GM12878 (cell line): ENCODE results near the gene PRSS27. TPM values are rescaled to one million over a fixed set of nuclear protein-coding genes. Genes with fewer than 3 reads are reported as not detected.

Source experiments
- ATF7 ChIP-seq: fragments of 450-650 bp; IDR thresholded peaks from 2 replicates; pipeline ENCODE4 v1.6.1; 2016; ENCODE audit warnings: low read depth, mild to moderate bottlenecking
- BACH1 ChIP-seq: fragments of 450-650 bp; IDR thresholded peaks from 2 replicates; pipeline ENCODE4 v1.6.1; 2017; ENCODE audit warnings: mild to moderate bottlenecking, borderline replicate concordance
- CUX1 ChIP-seq: IDR thresholded peaks from 2 replicates; pipeline ENCODE4 v1.6.1; 2012; ENCODE audit warnings: improper control_type of control experiment, low read depth, low read length; ENCODE audit not compliant: insufficient replicate concordance
- EZH2 ChIP-seq: IDR thresholded peaks from 2 replicates; pipeline ENCODE4 v1.6.1; 2012; ENCODE audit warnings: low read depth, mild to moderate bottlenecking, control low read depth, inconsistent platforms, low read length, borderline replicate concordance; ENCODE audit not compliant: control insufficient read depth
- GABPA ChIP-seq: IDR thresholded peaks from 2 replicates; pipeline ENCODE4 v1.6.1; 2014; ENCODE audit warnings: antibody characterized with exemption, low read depth, mild to moderate bottlenecking, inconsistent platforms
- RAD21 ChIP-seq: IDR thresholded peaks from 2 replicates; pipeline ENCODE4 v1.6.1; 2011; ENCODE audit warnings: mild to moderate bottlenecking, low read depth, low read length, moderate library complexity; ENCODE audit not compliant: insufficient read depth
- RUNX3 ChIP-seq: IDR thresholded peaks from 2 replicates; pipeline ENCODE4 v1.6.1; 2012; ENCODE audit warnings: low read length, inconsistent platforms
- SKIL ChIP-seq: fragments of 450-650 bp; IDR thresholded peaks from 2 replicates; pipeline ENCODE4 v1.6.1; 2017; ENCODE audit warnings: mild to moderate bottlenecking, low read depth, inconsistent platforms; ENCODE audit not compliant: poor library complexity, severe bottlenecking
- SMAD1 ChIP-seq: fragments of 450-650 bp; IDR thresholded peaks from 2 replicates; pipeline ENCODE4 v1.6.1; 2018; ENCODE audit warnings: mild to moderate bottlenecking, low read depth; ENCODE audit not compliant: partially characterized antibody
- SMAD5 ChIP-seq: IDR thresholded peaks from 2 replicates; pipeline ENCODE4 v1.6.1; 2016; ENCODE audit warnings: antibody characterized with exemption, low read depth
- SREBF2 ChIP-seq: IDR thresholded peaks from 2 replicates; pipeline ENCODE4 v1.6.1; 2012; ENCODE audit warnings: mild to moderate bottlenecking, low read length
- STAT3 ChIP-seq: IDR thresholded peaks from 2 replicates; pipeline ENCODE4 v1.6.1; 2011; ENCODE audit warnings: low read depth, low read length, improper control_type of control experiment
- ZNF24 ChIP-seq: fragments of 450-650 bp; IDR thresholded peaks from 2 replicates; pipeline ENCODE4 v1.6.1; 2017; ENCODE audit warnings: antibody characterized with exemption, mild to moderate bottlenecking
- ZNF384 ChIP-seq: IDR thresholded peaks from 2 replicates; pipeline ENCODE4 v1.6.1; 2012; ENCODE audit warnings: low read depth, mild to moderate bottlenecking, low read length, improper control_type of control experiment, borderline replicate concordance
- ZSCAN29 ChIP-seq: fragments of 450-650 bp; IDR thresholded peaks from 2 replicates; pipeline ENCODE4 v1.6.1; 2017; ENCODE audit warnings: mild to moderate bottlenecking, moderate library complexity
- polyA plus RNA-seq, 11 experiments: library from polyadenylated mRNA; depleted of rRNA in 4 of 11; unstranded in 6 of 11; stranded (reverse) in 5 of 11; fragments of >200 nt; fragmentation: Nextera tagmentation in 4 of 11; fragmentation: Illumina TruSeq in 1 of 11; extraction: Ambion mirVana in 4 of 11; extraction: Trizol in 1 of 11; gene quantifications; 1 replicate in 1 of 11; 2 replicates in 10 of 11; pipeline versions ENCODE4 v1.2.1 to v1.2.3, GENCODE V29; 2011 to 2016; ENCODE audit warnings: inconsistent platforms in 2 of 11, missing spikeins in 2 of 11, low read depth in 1 of 11
- total RNA-seq, 4 experiments: library from RNA; depleted of rRNA in 3 of 4; stranded (reverse); fragments of >200 nt in 3 of 4; fragmentation: Illumina TruSeq in 1 of 4; extraction: Trizol in 1 of 4; gene quantifications; 2 replicates each; pipeline versions ENCODE4 v1.2.1 to v1.2.3, GENCODE V29; 2013 to 2021
- TF ChIP-seq, protein P1 (sequence below): IDR thresholded peaks from 2 replicates; pipeline ENCODE4 v1.6.1; 2011; ENCODE audit warnings: mild to moderate bottlenecking, low read depth, low read length, moderate library complexity; ENCODE audit not compliant: insufficient replicate concordance
- TF ChIP-seq, protein P2 (sequence below): fragments of 450-650 bp; IDR thresholded peaks from 2 replicates; pipeline ENCODE4 v1.6.1; 2017; ENCODE audit warnings: antibody characterized with exemption, mild to moderate bottlenecking, moderate library complexity

Gene PRSS27
- total and polyA plus RNA-seq, 10 of the 15 experiments (the other 5 are each of a cell fraction or from before 2014, with no cell fraction given): 0.18 to 1.8 (median 0.51) TPM; not detected in 2

DNA sequence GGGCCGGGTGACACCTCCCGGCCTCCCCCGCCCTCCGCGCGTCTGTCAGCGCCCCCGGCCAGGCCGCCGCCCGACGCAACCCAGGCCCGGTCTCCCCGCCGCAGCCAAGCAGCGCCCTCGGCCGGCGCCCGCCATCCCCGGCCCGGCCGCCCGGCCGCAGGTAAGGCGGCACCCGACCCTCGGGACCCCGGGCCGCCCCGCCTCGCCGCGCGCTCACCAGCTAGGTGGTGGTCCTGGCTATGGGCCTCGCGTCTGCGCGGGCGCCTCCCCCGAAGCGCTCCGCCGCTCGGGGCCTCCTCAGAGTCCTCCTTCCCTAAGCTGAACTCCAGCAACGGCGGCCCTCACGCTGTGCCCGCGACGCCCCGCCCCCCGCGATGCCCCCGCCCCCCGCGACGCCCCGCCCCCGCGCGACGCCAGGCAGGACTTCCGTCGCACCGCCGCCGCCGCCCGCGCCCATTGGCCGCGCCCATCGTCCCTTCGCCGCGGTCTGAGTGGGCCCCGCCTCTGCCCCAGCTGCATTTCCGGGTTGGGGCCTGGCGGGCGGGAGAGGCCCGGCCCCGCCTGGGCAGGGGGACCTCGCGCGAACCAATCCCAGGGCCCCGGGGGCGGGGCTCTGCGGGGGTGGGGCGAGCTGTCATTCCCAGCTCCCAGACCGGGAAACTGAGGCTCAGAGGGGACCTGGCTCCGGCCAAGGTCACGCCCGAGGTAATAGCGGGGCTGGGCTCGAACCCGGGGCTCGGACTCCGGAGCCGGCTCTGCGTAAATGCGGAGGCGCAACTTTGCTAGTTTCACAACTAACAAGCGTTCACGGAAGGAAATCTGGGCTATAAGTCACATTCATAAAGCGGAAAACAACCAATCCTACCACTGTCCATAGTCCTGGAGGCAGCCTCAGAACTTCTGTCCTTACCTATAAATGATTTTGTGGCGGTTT, 46.7 kb downstream of the PRSS27 start (continued):
- TF ChIP-seq, protein P1, sequence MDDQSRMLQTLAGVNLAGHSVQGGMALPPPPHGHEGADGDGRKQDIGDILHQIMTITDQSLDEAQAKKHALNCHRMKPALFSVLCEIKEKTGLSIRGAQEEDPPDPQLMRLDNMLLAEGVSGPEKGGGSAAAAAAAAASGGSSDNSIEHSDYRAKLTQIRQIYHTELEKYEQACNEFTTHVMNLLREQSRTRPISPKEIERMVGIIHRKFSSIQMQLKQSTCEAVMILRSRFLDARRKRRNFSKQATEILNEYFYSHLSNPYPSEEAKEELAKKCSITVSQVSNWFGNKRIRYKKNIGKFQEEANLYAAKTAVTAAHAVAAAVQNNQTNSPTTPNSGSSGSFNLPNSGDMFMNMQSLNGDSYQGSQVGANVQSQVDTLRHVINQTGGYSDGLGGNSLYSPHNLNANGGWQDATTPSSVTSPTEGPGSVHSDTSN: peak; percentile 15
- no peak for TF ChIP-seq ZNF384
- TF ChIP-seq RAD21: no peak
- peak; percentile 62 for TF ChIP-seq BACH1
- peak; percentile 46 for TF ChIP-seq SMAD1
- TF ChIP-seq ZNF24: no peak
- no peak for TF ChIP-seq SKIL
- no peak for TF ChIP-seq ATF7
- TF ChIP-seq SMAD5: 0 out of 2 replicates have a peak, but pooled peaks have one; percentile 31
- no peak for TF ChIP-seq SREBF2
- TF ChIP-seq, protein P2, sequence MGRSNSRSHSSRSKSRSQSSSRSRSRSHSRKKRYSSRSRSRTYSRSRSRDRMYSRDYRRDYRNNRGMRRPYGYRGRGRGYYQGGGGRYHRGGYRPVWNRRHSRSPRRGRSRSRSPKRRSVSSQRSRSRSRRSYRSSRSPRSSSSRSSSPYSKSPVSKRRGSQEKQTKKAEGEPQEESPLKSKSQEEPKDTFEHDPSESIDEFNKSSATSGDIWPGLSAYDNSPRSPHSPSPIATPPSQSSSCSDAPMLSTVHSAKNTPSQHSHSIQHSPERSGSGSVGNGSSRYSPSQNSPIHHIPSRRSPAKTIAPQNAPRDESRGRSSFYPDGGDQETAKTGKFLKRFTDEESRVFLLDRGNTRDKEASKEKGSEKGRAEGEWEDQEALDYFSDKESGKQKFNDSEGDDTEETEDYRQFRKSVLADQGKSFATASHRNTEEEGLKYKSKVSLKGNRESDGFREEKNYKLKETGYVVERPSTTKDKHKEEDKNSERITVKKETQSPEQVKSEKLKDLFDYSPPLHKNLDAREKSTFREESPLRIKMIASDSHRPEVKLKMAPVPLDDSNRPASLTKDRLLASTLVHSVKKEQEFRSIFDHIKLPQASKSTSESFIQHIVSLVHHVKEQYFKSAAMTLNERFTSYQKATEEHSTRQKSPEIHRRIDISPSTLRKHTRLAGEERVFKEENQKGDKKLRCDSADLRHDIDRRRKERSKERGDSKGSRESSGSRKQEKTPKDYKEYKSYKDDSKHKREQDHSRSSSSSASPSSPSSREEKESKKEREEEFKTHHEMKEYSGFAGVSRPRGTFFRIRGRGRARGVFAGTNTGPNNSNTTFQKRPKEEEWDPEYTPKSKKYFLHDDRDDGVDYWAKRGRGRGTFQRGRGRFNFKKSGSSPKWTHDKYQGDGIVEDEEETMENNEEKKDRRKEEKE: no peak
- TF ChIP-seq ZSCAN29: no peak
- TF ChIP-seq CUX1: no peak
- TF ChIP-seq RUNX3: 0 out of 2 replicates have a peak, but pooled peaks have one; percentile 6
- peak; percentile 51; the same call in 1 of the 2 replicates for TF ChIP-seq GABPA
- TF ChIP-seq EZH2: no peak
- no peak for TF ChIP-seq STAT3
